A549 (cell line): ENCODE results near the gene NLRC3.

Experiments used
- HOXB5 ChIP-seq: fragments of 250-450 bp; sonication (Bioruptor Pico); IDR thresholded peaks from 2 replicates; pipeline ENCODE4 v1.5.0; 2020; ENCODE audit warnings: mild to moderate bottlenecking, moderate library complexity
- POLR2A ChIP-seq: IDR thresholded peaks from 2 replicates; pipeline ENCODE4 v1.6.1; 2012; ENCODE audit warnings: mild to moderate bottlenecking, low read length
- RAD21 ChIP-seq, 2 experiments: fragments of >200 bp in 1 of 2; sonication (Bioruptor Twin) in 1 of 2; formaldehyde crosslinking in 1 of 2; IDR thresholded peaks in 1 of 2; conservative IDR thresholded peaks in 1 of 2; 2 replicates in 1 of 2; 3 replicates in 1 of 2; pipeline ENCODE4 v1.6.1; 2012 to 2018; ENCODE audit warnings: inconsistent platforms in 1 of 2
- TF ChIP-seq, protein P1 (sequence below): fragments of >200 bp; sonication (Bioruptor Twin); formaldehyde crosslinking; IDR thresholded peaks from 3 replicates; pipeline ENCODE4 v1.5.1; 2016

DNA sequence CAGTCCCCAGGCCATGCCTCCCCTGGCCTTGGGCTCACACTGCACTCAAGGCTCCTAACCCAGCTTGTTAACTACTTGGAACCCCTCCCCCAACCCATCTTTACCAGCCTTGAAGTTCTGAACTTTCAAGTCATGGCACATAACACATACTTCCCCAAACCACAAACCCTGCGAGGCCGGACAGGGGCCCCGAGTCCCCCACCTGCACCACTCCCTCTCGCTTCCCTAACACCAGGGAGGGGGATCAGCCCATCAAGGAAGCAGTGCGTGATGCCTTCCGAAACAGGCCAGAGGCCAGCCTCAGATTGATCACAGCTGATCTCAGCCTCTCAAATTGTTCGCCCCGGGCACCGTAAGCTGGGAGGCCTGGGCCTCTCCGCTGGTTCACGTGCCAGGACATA lies 3.0 kb upstream of the NLRC3 start:
- TF ChIP-seq POLR2A, result no peak
- TF ChIP-seq, protein P1, sequence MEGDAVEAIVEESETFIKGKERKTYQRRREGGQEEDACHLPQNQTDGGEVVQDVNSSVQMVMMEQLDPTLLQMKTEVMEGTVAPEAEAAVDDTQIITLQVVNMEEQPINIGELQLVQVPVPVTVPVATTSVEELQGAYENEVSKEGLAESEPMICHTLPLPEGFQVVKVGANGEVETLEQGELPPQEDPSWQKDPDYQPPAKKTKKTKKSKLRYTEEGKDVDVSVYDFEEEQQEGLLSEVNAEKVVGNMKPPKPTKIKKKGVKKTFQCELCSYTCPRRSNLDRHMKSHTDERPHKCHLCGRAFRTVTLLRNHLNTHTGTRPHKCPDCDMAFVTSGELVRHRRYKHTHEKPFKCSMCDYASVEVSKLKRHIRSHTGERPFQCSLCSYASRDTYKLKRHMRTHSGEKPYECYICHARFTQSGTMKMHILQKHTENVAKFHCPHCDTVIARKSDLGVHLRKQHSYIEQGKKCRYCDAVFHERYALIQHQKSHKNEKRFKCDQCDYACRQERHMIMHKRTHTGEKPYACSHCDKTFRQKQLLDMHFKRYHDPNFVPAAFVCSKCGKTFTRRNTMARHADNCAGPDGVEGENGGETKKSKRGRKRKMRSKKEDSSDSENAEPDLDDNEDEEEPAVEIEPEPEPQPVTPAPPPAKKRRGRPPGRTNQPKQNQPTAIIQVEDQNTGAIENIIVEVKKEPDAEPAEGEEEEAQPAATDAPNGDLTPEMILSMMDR, result no peak
- no peak for TF ChIP-seq HOXB5 (CRISPR knock-in tag)
- TF ChIP-seq RAD21 (conservative IDR thresholded peaks at IDR 0.05 in 1 of 2, IDR thresholded peaks at IDR 0.05 in 1 of 2), result no peak
